ENCODE measurements around the gene GPR108.

GPR108 gene

GRCh38 chr19:6696239-6696820 is 41.0 kb downstream of the GPR108 start:
- Histone ChIP-seq H4K20me1 (ENCODE audit: insufficient read depth) (no peaks in the 10 kb centered on the region), H3K9ac (no peak overlapping the region), H3K27ac (no peak overlapping the region), H3K4me2 (no peak overlapping the region), H3K4me3 (IDR thresholded peaks at IDR 0.05; ENCODE audit: insufficient read depth, low read depth, low read length) (no peak overlapping the region), H3K4me1 (ENCODE audit: low read depth, poor library complexity, severe bottlenecking) (no peaks in the 10 kb centered on the region), H3K79me2 (ENCODE audit: insufficient read depth, low read depth) (no peaks in the 10 kb centered on the region), H3K27me3 (ENCODE audit: insufficient read depth, low read depth) (no peaks in the 10 kb centered on the region; the same call in 1 of the 2 replicates), H2AFZ (ENCODE audit: low read depth) (no peak overlapping the region), H3K36me3 (ENCODE audit: insufficient read depth) (no peaks in the 10 kb centered on the region)
- no peak for TF ChIP-seq CTCF (conservative IDR thresholded peaks at IDR 0.05; ENCODE audit: low read depth, low read length)

DNA sequence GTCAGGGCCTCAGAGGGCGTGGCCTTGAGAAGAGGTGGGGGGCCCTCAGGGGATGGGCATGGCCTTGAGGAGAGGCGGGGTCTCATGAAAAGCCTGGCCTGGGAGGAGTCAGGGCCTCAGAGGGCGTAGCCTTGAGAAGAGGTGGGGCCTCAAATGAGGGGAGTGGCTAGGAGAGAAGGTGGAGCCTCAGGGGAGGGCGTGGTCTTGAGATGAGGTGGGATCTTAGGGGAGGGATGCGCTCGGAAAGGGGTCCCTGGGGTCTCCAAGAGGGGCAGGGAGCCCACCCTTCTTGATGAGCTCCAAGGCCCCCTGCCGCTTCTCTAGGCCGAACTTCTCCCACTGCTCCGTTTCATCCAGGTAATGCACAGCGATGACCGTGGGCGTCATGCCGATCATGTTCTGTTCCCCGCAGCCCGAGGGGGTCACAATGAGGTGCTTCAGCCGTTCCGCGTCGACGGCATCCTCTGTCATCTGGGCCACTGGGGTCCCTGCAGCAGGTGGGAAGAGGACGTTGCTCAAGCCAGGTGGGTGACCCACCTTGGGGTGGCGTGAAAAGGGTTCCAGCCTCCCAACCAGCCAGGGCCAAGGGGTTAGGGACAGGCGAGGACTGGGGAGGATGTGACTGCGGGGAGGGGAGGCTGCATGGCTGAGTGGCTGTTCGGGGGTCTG is 43.1 kb downstream of the GPR108 start:
- TF ChIP-seq CTCF (conservative IDR thresholded peaks at IDR 0.05; ENCODE audit: low read depth, low read length): no peak
- no peaks in the 10 kb centered on the region for H3K36me3 ChIP-seq (ENCODE audit: insufficient read depth)
- no peak overlapping the region for H3K4me2 ChIP-seq
- H3K79me2 ChIP-seq (ENCODE audit: insufficient read depth, low read depth): no peaks in the 10 kb centered on the region
- H3K27ac ChIP-seq: no peak overlapping the region
- H2AFZ ChIP-seq (ENCODE audit: low read depth): no peak overlapping the region
- H3K9ac ChIP-seq: no peak overlapping the region
- H3K4me3 ChIP-seq (IDR thresholded peaks at IDR 0.05; ENCODE audit: insufficient read depth, low read depth, low read length): no peak overlapping the region
- H4K20me1 ChIP-seq (ENCODE audit: insufficient read depth): no peaks in the 10 kb centered on the region
- H3K4me1 ChIP-seq (ENCODE audit: low read depth, poor library complexity, severe bottlenecking): no peaks in the 10 kb centered on the region
- H3K27me3 ChIP-seq (ENCODE audit: insufficient read depth, low read depth): no peaks in the 10 kb centered on the region; the same call in 1 of the 2 replicates

- Histone ChIP-seq H4K20me1 (ENCODE audit: insufficient read depth) (no peaks in the 10 kb centered on the region), H3K27me3 (ENCODE audit: insufficient read depth, low read depth) (no peaks in the 10 kb centered on the region; the same call in 1 of the 2 replicates), H3K4me1 (ENCODE audit: low read depth, poor library complexity, severe bottlenecking) (no peaks in the 10 kb centered on the region), H3K27ac (no peak overlapping the region), H3K79me2 (ENCODE audit: insufficient read depth, low read depth) (no peaks in the 10 kb centered on the region), H3K9ac (no peak overlapping the region), H3K4me3 (IDR thresholded peaks at IDR 0.05; ENCODE audit: insufficient read depth, low read depth, low read length) (no peak overlapping the region), H3K36me3 (ENCODE audit: insufficient read depth) (no peaks in the 10 kb centered on the region), H3K4me2 (no peak overlapping the region), H2AFZ (ENCODE audit: low read depth) (no peak overlapping the region)
- no peak for TF ChIP-seq CTCF (conservative IDR thresholded peaks at IDR 0.05; ENCODE audit: low read depth, low read length)
Measured at GRCh38 chr19:6693681-6694080, 43.7 kb downstream of the GPR108 start.

GRCh38 chr19:6693056-6693471 is 44.3 kb downstream of the GPR108 start:
- Histone ChIP-seq H2AFZ (ENCODE audit: low read depth) (no peak overlapping the region), H3K79me2 (ENCODE audit: insufficient read depth, low read depth) (no peaks in the 10 kb centered on the region), H3K4me3 (IDR thresholded peaks at IDR 0.05; ENCODE audit: insufficient read depth, low read depth, low read length) (no peak overlapping the region), H3K9ac (no peak overlapping the region), H3K27me3 (ENCODE audit: insufficient read depth, low read depth) (no peaks in the 10 kb centered on the region; the same call in 1 of the 2 replicates), H3K27ac (no peak overlapping the region), H4K20me1 (ENCODE audit: insufficient read depth) (no peaks in the 10 kb centered on the region), H3K4me1 (ENCODE audit: low read depth, poor library complexity, severe bottlenecking) (no peaks in the 10 kb centered on the region), H3K36me3 (ENCODE audit: insufficient read depth) (no peaks in the 10 kb centered on the region), H3K4me2 (no peak overlapping the region)
- TF ChIP-seq CTCF (conservative IDR thresholded peaks at IDR 0.05; ENCODE audit: low read depth, low read length): no peak

Data from KMS-11 (cell line).